Measurements from ENCODE around the gene BEND7.
"Not testable (repeated sequence)": the region's sequence is repeated elsewhere in the genome, so short reads cannot be mapped to it uniquely, and the experiment has no call there.

Gene BEND7

DNA sequence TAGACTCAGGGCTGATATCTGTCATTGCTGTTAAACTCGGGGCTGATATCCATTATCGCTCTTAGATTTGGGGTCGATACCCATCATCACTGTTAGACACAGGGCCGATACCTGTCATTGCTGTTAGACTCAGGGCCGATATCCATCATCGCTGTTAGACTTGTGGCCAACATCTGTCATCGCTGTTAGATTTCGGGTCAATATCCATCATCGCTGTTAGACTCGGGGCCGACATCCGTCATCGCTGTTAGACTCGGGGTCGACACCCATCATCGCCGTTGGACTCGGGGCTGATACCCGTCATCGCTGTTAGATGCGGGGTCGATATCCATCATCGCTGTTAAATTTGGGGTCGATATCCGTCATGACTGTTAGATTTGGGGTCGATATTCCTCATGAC lies 54.8 kb downstream of the BEND7 start:
- no peak for DNase-seq

- no peak for DNase-seq
These were observed 56.5 kb downstream of the BEND7 start for GRCh38 chr10:13472359-13472758.

DNA sequence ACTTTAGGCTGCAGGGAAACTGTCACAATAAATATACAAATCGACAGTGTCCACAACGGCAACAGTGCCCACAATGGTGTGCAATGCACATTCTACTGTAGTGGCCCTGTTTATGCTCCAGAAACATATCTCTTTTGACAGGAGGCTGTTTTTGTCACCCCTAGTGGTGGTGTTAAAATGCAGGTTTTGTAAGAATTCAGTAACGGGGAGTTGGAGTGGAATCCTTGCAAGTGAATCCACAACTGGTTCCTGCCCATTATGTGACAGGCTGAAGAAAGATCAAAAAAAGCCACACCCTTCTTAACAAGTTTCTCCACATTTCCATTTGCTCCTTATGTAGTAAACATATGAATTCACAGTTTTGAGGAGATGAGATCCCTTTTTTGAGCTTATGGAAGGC lies 58.5 kb downstream of the BEND7 start:
- no peak for DNase-seq

DNA sequence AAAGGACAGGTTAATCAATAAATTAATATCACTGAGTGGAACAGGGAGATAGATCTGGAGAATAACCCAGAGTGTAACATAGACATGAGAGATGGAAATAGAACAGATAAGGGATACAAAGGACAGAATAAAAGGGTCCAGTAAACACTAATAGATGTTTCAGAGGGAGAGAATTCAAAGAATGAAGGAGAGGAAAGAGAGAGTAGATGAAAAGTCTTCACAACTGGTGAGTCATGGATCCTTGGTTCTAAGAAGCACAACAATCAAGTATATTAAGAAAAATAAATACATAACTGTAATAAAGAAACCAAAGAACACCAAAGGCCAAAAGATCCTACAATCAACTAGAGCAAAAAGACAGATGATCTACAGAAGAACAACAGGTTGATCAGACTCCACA lies 66.3 kb downstream of the BEND7 start:
- no peak for DNase-seq

DNA sequence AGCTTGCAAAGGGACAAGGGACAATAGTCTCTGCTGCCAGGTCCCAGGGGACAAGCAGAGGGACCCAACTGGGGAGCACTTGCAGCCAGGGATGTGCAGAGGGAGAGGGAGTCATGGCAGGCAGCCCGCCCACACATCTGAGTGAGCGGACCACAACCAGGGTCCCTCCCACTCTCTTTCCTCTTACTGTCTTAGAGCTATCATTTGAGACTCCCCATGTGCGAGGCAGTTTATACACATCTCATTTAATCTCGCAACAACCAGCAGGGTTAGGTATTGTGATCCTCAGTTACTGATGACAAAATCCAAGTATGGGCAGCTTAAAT lies 70.2 kb downstream of the BEND7 start:
- no peak for DNase-seq

- DNase-seq: no peak
These were observed 70.7 kb downstream of the BEND7 start for GRCh38 chr10:13457958-13458686.

DNA sequence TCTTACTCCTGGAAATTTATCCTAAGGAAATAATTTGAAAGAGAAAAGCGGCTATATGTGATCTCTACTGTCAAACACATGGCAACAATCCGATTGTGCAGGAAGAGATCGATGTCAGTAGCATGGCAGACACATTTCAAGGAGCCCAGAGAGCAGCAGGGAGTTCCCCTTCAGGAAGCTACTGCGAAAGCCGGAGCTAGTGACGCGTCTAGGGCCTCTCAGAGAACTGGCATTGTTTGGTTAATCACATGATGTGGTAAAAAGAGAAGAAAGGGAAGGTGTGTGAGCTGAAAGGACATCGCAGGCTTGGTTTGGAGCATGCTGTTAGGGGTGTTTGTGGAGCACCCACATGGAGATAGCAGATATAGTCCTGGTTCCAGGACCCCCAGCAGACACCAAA lies 74.9 kb downstream of the BEND7 start:
- DNase-seq: no peak

DNA sequence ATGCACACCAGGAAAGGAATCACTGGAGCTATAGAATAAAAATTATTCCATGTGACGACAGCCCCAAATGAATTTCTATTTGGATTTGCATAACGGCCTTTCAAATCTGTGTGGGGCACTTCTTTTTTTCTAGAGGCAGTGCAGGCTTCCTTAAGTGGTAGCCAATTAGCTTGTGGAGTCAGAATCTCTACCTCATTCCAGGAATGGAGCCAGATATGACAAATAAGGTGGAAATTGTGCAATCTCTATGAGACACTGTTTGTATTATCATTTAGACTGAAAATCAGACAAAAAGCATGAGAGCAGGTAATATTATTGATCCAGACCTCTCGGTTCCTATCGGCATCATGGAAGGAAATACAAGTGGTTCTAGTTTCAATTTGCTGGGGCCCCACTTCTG lies 78.7 kb downstream of the BEND7 start:
- no peak for DNase-seq

GRCh38 chr10:13449296-13449695 lies 79.5 kb downstream of the BEND7 start:
- DNase-seq: no peak

- DNase-seq: no peak
These were observed 80.6 kb downstream of the BEND7 start for GRCh38 chr10:13448216-13448615.

GRCh38 chr10:13445656-13446400 lies 83.0 kb downstream of the BEND7 start:
- DNase-seq: no peak

GRCh38 chr10:13441476-13441875 lies 87.3 kb downstream of the BEND7 start:
- no peak for DNase-seq

DNA sequence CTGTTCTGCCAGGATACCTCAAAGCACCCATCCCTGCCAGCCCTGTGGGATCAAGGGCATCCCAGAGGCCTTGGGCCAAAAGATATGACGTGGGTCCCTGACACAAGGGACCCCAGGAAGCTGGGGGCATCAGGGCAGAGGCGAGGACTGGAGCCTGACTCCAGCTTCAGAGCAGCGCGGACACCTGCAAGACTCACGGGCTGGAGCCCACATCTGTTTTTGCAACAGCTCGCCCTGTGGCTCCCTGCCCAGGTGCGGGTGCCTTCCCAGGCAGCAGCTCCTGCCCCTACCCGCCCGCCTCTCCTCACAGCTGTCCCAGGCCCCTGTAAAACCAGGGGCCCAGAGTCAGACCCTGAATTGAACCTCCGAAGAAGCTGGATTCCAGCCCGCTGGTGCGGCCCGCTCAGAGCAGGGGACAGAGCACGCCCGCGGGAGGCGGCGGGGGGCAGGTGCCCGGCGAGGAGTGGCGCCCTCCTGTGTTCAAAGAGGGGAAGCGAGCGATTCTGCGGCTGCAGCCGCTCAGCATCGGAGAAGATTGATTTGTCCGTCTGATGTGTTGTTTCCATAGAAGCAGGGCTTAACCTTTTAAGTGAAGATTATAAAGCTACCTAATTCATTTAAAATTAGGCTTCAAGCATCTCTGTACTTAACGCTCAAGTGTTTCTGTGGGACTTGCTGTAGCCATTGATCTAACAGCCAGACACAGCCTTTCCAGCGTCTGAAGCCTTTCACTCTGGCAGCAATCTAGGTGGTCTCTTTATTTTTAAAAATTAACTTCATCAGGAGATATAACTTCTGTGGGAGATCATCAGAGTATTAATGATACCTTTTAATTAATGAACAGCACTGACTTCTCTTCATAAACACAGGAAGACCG lies 88.4 kb downstream of the BEND7 start:
- peak; percentile 62 for DNase-seq

DNA sequence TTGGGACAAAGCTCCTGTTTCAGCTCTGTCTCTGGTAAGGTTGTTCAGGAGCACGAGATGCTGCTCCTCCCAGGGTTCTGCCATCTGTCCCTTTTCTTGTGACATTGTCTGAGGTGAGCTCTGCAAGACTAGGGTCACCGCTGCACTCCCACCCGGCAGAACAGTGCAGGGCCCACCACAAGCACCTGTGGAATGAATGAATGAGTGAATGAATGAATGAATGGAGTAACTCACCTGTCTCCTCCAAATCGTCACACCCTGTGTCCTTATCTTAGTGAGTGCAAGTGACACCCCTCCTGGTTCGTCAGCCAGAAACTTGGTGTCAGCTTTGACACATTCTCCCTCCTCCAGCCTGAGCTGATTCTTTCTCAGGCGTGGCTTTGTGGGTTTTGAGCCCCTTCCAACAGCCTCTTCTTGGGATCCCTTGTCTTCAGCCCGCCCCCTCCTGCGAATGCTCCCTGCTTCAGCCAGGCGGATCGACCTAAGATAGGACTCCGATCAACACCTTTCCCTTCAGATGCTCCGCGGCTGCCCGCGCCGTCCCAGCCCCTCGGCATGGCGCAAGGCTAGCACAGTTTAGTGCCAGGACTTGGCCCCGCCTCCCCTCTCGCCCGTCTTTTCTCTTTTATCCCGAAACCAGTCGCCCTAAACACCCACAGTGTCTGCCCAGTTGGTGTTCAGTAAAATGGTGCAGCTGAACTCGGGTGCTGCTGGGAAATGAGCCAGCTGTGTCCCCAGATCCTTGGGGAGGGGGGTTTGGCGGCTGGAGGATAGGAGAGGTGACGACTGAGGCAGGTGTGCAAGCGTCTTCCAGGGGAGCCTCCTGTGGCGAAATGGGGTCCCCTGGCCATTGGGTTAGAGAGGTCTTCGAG lies 89.3 kb downstream of the BEND7 start:
- DNase-seq: no peak

- no peak for DNase-seq
These were observed 91.7 kb downstream of the BEND7 start for GRCh38 chr10:13437026-13437555.

- not testable (repeated sequence) for DNase-seq
These were observed 100.9 kb downstream of the BEND7 start for GRCh38 chr10:13427943-13428342.

GRCh38 chr10:13425397-13425796 lies 103.4 kb downstream of the BEND7 start:
- no peak for DNase-seq

DNA sequence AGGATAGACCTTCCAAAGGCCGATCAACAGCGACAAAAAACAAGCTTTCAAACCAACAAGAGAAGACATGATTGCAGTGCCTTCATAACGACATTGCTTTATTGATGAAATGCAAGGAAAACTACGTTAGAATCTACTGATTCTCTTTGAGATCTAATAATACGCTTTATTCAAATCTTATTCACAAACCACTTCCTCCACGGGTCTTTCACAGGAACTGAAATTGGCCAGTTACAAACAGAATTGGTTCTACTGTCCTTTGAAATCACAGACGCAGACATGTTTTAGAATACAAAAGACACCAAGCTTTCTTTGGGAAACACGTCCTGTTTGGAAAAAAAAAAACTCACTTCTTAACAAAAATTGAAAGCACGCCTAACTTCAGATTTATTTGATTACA lies 106.0 kb downstream of the BEND7 start:
- DNase-seq: no peak

- DNase-seq: no peak
These were observed 107.4 kb downstream of the BEND7 start for GRCh38 chr10:13421382-13421917.

- no peak for DNase-seq
These were observed 108.1 kb downstream of the BEND7 start for GRCh38 chr10:13420532-13421307.

DNA sequence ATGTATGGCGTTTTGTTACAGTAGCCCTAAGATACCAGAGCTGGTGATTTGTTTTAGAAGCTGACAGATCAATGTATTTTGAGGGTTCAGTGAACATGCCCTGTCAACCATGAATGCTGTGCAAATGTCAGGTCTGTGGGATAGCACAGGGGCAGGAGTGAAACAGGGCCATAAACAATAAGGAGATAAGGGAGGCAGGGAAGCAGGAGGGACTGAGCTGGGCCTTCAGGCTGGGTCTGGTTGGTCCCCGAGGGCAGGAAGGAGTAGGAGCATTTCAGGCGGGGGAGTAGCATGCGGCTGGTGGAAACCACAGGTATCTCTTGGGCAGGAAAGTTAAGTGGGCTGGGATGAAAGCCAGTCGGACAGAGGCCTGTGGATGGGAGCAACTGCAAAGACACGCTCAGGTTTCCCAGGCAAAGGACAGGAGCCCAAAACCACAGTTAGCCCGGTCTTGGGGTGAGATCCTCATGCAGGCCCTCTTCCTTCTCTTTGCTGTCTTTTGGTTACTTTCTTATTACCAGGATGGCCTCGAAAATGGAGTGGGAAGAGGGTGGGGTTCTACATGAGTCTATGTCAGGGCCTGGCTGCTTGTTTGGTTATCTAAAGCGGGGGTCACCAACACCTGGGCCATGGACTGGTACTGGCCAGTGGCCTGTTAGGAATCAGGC lies 111.2 kb downstream of the BEND7 start:
- no peak for DNase-seq

Measured in activated CD8-positive, alpha-beta memory T cell treated with anti-CD3 and anti-CD28 coated beads, Interleukin-2, amount 50 U/mL, for 4 hours (primary cell).